HG03565 (cell line): ENCODE measurements around the gene LRRN2.
"Not testable (repeated sequence)": the region's sequence is repeated elsewhere in the genome, so short reads cannot be mapped to it uniquely, and the experiment has no call there.

Experiments used
- ATAC-seq: cut with Tn5 transposase; IDR thresholded peaks from one replicate; pipeline ENCODE4 v1.9.1; 2021; ENCODE audit warnings: mild to moderate bottlenecking, moderate library complexity; ENCODE audit not compliant: unreplicated experiment

LRRN2 gene

GRCh38 chr1:204576422-204576821, 109.1 kb downstream of the LRRN2 start:
- no peak for ATAC-seq

GRCh38 chr1:204575221-204576190, 110.0 kb downstream of the LRRN2 start:
- no peak for ATAC-seq

GRCh38 chr1:204574865-204575163, 110.7 kb downstream of the LRRN2 start:
- ATAC-seq, result no peak

- ATAC-seq, result no peak
Measured at GRCh38 chr1:204574016-204574864, 111.3 kb downstream of the LRRN2 start.

GRCh38 chr1:204572923-204573922, 112.3 kb downstream of the LRRN2 start:
- no peak for ATAC-seq

- no peak for ATAC-seq
Measured at GRCh38 chr1:204571631-204572030, 113.9 kb downstream of the LRRN2 start.

- no peak for ATAC-seq
Measured at GRCh38 chr1:204571128-204571527, 114.4 kb downstream of the LRRN2 start.

- not testable (repeated sequence) for ATAC-seq
Measured at GRCh38 chr1:204570021-204570420, 115.5 kb downstream of the LRRN2 start.

GRCh38 chr1:204569478-204569877, 116.1 kb downstream of the LRRN2 start:
- no peak for ATAC-seq

GRCh38 chr1:204568576-204569315, 116.8 kb downstream of the LRRN2 start:
- ATAC-seq, result no peak
